HEK293 (cell line): ENCODE results near the gene OR7A17.

Experiments
- CTCF ChIA-PET: fragments of 350-600 bp; formaldehyde crosslinking; extraction: SDS; loops from one replicate; lab custom pipeline; 2021; ENCODE audit warnings: antibody characterized with exemption; lab: Yijun Ruan, JAX
- POLR2A ChIA-PET: fragments of 300-600 bp; formaldehyde crosslinking; extraction: SDS; loops from one replicate; lab custom pipeline; 2020; ENCODE audit warnings: antibody characterized with exemption, inconsistent platforms; lab: Yijun Ruan, JAX
- H3K27ac ChIP-seq: fragments of 200-500 bp; sonication (Bioruptor generic); 2 replicates; pipeline ENCODE4 v1.5.1; 2014; ENCODE audit warnings: low read depth, low read length, control low read depth, inconsistent platforms; ENCODE audit errors: extremely low read depth
- H3K36me3 ChIP-seq, 2 experiments: fragments of 200-500 bp in 1 of 2; sonication (Bioruptor generic) in 1 of 2; 1 replicate in 1 of 2; 2 replicates in 1 of 2; pipeline ENCODE4 v1.5.1; 2014 to 2017; ENCODE audit warnings: inconsistent platforms in 2 of 2, low read length in 2 of 2; ENCODE audit not compliant: control insufficient read depth in 2 of 2, insufficient read depth in 1 of 2
- H3K4me1 ChIP-seq: fragments of 200-500 bp; sonication (Bioruptor generic); 2 replicates; pipeline ENCODE4 v1.5.1; 2014; ENCODE audit warnings: mild to moderate bottlenecking, low read length, inconsistent platforms; ENCODE audit not compliant: control insufficient read depth, insufficient read depth
- H3K4me3 ChIP-seq: 2 replicates; pipeline ENCODE4 v1.5.1; 2011; ENCODE audit warnings: low read depth, mild to moderate bottlenecking, control low read depth, low read length, moderate library complexity
- H3K9me3 ChIP-seq: fragments of 200-500 bp; sonication (Bioruptor generic); 2 replicates; pipeline ENCODE4 v1.5.1; 2014; ENCODE audit warnings: low read depth, low read length, inconsistent platforms; ENCODE audit not compliant: control insufficient read depth, insufficient read depth
- GLIS1 ChIP-seq: fragments of 450-650 bp; formaldehyde crosslinking; IDR thresholded peaks from 2 replicates; pipeline ENCODE4 v1.5.1; 2016; ENCODE audit warnings: missing biosample characterization, missing genetic modification characterization
- HIC1 ChIP-seq: fragments of 450-650 bp; formaldehyde crosslinking; IDR thresholded peaks from 2 replicates; pipeline ENCODE4 v1.5.1; 2016; ENCODE audit warnings: missing biosample characterization, missing genetic modification characterization
- HOXA7 ChIP-seq: sonication (generic); formaldehyde crosslinking; IDR thresholded peaks from 2 replicates; pipeline ENCODE4 v1.8.1; 2022; ENCODE audit warnings: missing genetic modification reagents, borderline replicate concordance
- HOXD13 ChIP-seq: sonication (generic); formaldehyde crosslinking; IDR thresholded peaks from 2 replicates; pipeline ENCODE4 v1.8.0; 2022; ENCODE audit warnings: missing genetic modification reagents, borderline replicate concordance
- MEIS1 ChIP-seq: sonication (generic); formaldehyde crosslinking; IDR thresholded peaks from 2 replicates; pipeline ENCODE4 v1.8.1; 2022; ENCODE audit warnings: missing genetic modification reagents, mild to moderate bottlenecking, borderline replicate concordance
- OVOL3 ChIP-seq: fragments of 450-650 bp; formaldehyde crosslinking; IDR thresholded peaks from 2 replicates; pipeline ENCODE4 v1.5.1; 2016; ENCODE audit warnings: missing biosample characterization, missing genetic modification characterization
- PRDM6 ChIP-seq: fragments of 450-650 bp; formaldehyde crosslinking; IDR thresholded peaks from 2 replicates; pipeline ENCODE4 v1.5.1; 2017; ENCODE audit warnings: missing biosample characterization, missing genetic modification characterization
- TRIM28 ChIP-seq: IDR thresholded peaks from 2 replicates; pipeline ENCODE4 v1.6.1; 2011; ENCODE audit warnings: low read length, control low read depth, borderline replicate concordance
- ZBTB17 ChIP-seq: fragments of 450-650 bp; formaldehyde crosslinking; IDR thresholded peaks from 2 replicates; pipeline ENCODE4 v1.5.1; 2016; ENCODE audit warnings: missing biosample characterization, missing genetic modification characterization
- ZBTB49 ChIP-seq: fragments of 450-650 bp; formaldehyde crosslinking; IDR thresholded peaks from 2 replicates; pipeline ENCODE4 v1.5.1; 2016; ENCODE audit warnings: missing biosample characterization, missing genetic modification characterization, low read depth
- ZNF791 ChIP-seq: fragments of 450-650 bp; formaldehyde crosslinking; IDR thresholded peaks from 2 replicates; pipeline ENCODE4 v1.5.1; 2016; ENCODE audit warnings: missing biosample characterization, missing genetic modification characterization
- TF ChIP-seq, protein P1 (sequence below): fragments of 450-650 bp; IDR thresholded peaks from 2 replicates; pipeline ENCODE4 v1.5.1; 2018; ENCODE audit warnings: missing biosample characterization, mild to moderate bottlenecking, missing genetic modification characterization
- TF ChIP-seq, protein P2 (sequence below): fragments of 450-650 bp; formaldehyde crosslinking; IDR thresholded peaks from 2 replicates; pipeline ENCODE4 v1.5.1; 2016; ENCODE audit warnings: missing biosample characterization, missing genetic modification characterization, low read depth
- TF ChIP-seq, protein P3 (sequence below): fragments of 450-650 bp; IDR thresholded peaks from 2 replicates; pipeline ENCODE4 v1.5.1; 2018; ENCODE audit warnings: missing biosample characterization, missing genetic modification characterization
- TF ChIP-seq, protein P4 (sequence below): fragments of 450-650 bp; formaldehyde crosslinking; IDR thresholded peaks from 2 replicates; pipeline ENCODE4 v1.5.0; 2017; ENCODE audit warnings: missing biosample characterization, missing genetic modification characterization, borderline replicate concordance

Gene OR7A17

GRCh38 chr19:14843169-14843568 lies 42.8 kb downstream of the OR7A17 start:
- no peak overlapping the region for H3K4me3 ChIP-seq
- CTCF ChIA-PET, result interaction anchor here (0.6 kb wide), 1 partner anchor 20 kb away, joined by 4 read pairs; no protein-coding TSS in a partner anchor
- TF ChIP-seq, protein P1, sequence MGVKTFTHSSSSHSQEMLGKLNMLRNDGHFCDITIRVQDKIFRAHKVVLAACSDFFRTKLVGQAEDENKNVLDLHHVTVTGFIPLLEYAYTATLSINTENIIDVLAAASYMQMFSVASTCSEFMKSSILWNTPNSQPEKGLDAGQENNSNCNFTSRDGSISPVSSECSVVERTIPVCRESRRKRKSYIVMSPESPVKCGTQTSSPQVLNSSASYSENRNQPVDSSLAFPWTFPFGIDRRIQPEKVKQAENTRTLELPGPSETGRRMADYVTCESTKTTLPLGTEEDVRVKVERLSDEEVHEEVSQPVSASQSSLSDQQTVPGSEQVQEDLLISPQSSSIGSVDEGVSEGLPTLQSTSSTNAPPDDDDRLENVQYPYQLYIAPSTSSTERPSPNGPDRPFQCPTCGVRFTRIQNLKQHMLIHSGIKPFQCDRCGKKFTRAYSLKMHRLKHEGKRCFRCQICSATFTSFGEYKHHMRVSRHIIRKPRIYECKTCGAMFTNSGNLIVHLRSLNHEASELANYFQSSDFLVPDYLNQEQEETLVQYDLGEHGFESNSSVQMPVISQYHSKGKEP (tag by site-specific recombination), result no peak
- no peak for TF ChIP-seq ZNF791 (tag by site-specific recombination)
- TF ChIP-seq, protein P2, sequence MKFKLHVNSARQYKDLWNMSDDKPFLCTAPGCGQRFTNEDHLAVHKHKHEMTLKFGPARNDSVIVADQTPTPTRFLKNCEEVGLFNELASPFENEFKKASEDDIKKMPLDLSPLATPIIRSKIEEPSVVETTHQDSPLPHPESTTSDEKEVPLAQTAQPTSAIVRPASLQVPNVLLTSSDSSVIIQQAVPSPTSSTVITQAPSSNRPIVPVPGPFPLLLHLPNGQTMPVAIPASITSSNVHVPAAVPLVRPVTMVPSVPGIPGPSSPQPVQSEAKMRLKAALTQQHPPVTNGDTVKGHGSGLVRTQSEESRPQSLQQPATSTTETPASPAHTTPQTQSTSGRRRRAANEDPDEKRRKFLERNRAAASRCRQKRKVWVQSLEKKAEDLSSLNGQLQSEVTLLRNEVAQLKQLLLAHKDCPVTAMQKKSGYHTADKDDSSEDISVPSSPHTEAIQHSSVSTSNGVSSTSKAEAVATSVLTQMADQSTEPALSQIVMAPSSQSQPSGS (tag by site-specific recombination), result peak; percentile 80
- no peak for TF ChIP-seq GLIS1 (tag by site-specific recombination)
- TF ChIP-seq HOXA7 (CRISPR knock-in tag), result no peak
- no peak for TF ChIP-seq HOXD13 (CRISPR knock-in tag)
- H3K36me3 ChIP-seq, result no peaks in the 10 kb centered on the region
- H3K4me1 ChIP-seq, result no peaks in the 10 kb centered on the region
- no peaks in the 10 kb centered on the region for H3K9me3 ChIP-seq
- H3K27ac ChIP-seq, result no peak overlapping the region
- POLR2A ChIA-PET, result no interaction called here

GRCh38 chr19:14840206-14840605 lies 45.7 kb downstream of the OR7A17 start:
- TF ChIP-seq OVOL3 (tag by site-specific recombination), result no peak
- no peak for TF ChIP-seq ZBTB17 (tag by site-specific recombination)
- TF ChIP-seq, protein P3, sequence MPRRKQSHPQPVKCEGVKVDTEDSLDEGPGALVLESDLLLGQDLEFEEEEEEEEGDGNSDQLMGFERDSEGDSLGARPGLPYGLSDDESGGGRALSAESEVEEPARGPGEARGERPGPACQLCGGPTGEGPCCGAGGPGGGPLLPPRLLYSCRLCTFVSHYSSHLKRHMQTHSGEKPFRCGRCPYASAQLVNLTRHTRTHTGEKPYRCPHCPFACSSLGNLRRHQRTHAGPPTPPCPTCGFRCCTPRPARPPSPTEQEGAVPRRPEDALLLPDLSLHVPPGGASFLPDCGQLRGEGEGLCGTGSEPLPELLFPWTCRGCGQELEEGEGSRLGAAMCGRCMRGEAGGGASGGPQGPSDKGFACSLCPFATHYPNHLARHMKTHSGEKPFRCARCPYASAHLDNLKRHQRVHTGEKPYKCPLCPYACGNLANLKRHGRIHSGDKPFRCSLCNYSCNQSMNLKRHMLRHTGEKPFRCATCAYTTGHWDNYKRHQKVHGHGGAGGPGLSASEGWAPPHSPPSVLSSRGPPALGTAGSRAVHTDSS (tag by site-specific recombination), result no peak
- TF ChIP-seq ZBTB49 (tag by site-specific recombination), result no peak
- TF ChIP-seq, protein P4, sequence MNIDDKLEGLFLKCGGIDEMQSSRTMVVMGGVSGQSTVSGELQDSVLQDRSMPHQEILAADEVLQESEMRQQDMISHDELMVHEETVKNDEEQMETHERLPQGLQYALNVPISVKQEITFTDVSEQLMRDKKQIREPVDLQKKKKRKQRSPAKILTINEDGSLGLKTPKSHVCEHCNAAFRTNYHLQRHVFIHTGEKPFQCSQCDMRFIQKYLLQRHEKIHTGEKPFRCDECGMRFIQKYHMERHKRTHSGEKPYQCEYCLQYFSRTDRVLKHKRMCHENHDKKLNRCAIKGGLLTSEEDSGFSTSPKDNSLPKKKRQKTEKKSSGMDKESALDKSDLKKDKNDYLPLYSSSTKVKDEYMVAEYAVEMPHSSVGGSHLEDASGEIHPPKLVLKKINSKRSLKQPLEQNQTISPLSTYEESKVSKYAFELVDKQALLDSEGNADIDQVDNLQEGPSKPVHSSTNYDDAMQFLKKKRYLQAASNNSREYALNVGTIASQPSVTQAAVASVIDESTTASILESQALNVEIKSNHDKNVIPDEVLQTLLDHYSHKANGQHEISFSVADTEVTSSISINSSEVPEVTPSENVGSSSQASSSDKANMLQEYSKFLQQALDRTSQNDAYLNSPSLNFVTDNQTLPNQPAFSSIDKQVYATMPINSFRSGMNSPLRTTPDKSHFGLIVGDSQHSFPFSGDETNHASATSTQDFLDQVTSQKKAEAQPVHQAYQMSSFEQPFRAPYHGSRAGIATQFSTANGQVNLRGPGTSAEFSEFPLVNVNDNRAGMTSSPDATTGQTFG (tag by site-specific recombination), result peak; percentile 19; the same call in 1 of the 2 replicates
- TF ChIP-seq MEIS1, result 0 out of 2 replicates have a peak, but pooled peaks have one; percentile 20
- TF ChIP-seq HIC1, result 0 out of 2 replicates have a peak, but pooled peaks have one; percentile 22
- peak; percentile 17; the same call in 1 of the 2 replicates for TF ChIP-seq TRIM28
- 0 out of 2 replicates have a peak, but pooled peaks have one; percentile 14 for TF ChIP-seq PRDM6 (tag by site-specific recombination)
- Histone ChIP-seq H3K4me1 (no peaks in the 10 kb centered on the region), H3K9me3 (no peaks in the 10 kb centered on the region), H3K27ac (no peak overlapping the region), H3K36me3 (no peaks in the 10 kb centered on the region), H3K4me3 (no peak overlapping the region)
- ChIA-PET POLR2A (no interaction called here), CTCF (no interaction called here)
